Rectal smooth muscle tissue (tissue), 1 donor: Measurements from ENCODE around the gene SLC7A14.

Experiments
- H3K27ac ChIP-seq: one replicate; pipeline ENCODE4 v1.7.0; 2013; ENCODE audit warnings: low read depth, low read length, inconsistent platforms
- H3K27me3 ChIP-seq: one replicate; pipeline ENCODE4 v1.7.0; 2013; ENCODE audit warnings: low read length; ENCODE audit not compliant: control insufficient read depth, insufficient read depth
- H3K36me3 ChIP-seq: one replicate; pipeline ENCODE4 v1.7.0; 2013; ENCODE audit warnings: low read length; ENCODE audit not compliant: control insufficient read depth, insufficient read depth
- H3K4me1 ChIP-seq: one replicate; pipeline ENCODE4 v1.7.0; 2013; ENCODE audit warnings: low read length; ENCODE audit not compliant: control insufficient read depth, insufficient read depth
- H3K4me3 ChIP-seq: one replicate; pipeline ENCODE4 v1.7.0; 2013; ENCODE audit warnings: low read length
- H3K9ac ChIP-seq: one replicate; pipeline ENCODE4 v1.7.0; 2013; ENCODE audit warnings: low read length

SLC7A14 gene

DNA sequence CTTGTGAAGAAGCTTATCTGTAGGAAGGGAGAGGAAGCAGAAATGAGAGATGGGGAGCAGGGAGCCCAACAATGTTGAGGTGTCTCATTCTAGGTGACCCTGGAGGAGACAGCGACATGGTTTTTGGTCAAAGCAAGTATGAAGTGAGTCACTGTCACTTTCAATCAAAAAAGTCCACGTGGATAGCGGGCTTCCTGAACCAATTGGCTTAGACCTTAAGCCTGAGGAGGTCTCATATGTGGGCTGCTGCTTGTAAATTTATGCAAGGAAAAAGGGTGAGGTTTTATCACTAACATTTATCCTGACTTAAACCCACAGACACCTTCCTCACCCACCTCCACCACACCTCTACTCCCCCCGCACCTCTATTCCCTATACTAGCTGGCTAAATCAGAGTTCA lies 144.5 kb downstream of the SLC7A14 start:
- H3K9ac ChIP-seq, result no peak overlapping the region
- H3K27me3 ChIP-seq, result no peaks in the 10 kb centered on the region
- no peaks in the 10 kb centered on the region for H3K4me1 ChIP-seq
- H3K4me3 ChIP-seq, result no peak overlapping the region
- H3K36me3 ChIP-seq, result no peaks in the 10 kb centered on the region
- no peak overlapping the region for H3K27ac ChIP-seq

GRCh38 chr3:170440344-170440743 lies 145.5 kb downstream of the SLC7A14 start:
- Histone ChIP-seq H3K9ac (no peak overlapping the region), H3K36me3 (no peaks in the 10 kb centered on the region), H3K27me3 (no peaks in the 10 kb centered on the region), H3K4me3 (no peak overlapping the region), H3K4me1 (no peaks in the 10 kb centered on the region), H3K27ac (no peak overlapping the region)

DNA sequence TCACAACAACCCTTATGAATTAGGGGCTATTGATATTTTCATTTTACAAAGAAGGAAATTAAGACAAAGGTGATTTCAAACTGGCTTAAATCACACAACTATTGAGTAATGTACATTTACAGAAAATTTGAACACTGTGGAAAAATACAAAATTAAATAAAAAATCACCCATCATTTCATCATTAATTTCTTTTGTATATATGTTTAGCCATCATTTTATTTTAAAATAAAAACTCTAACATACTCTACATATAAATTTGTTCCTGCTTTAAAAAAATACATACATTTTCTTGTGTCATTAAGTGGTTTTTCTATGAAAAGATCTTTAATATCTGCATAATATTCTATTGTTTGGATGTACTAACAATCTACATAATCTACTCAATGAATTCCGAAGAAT lies 147.0 kb downstream of the SLC7A14 start:
- no peaks in the 10 kb centered on the region for H3K4me1 ChIP-seq
- no peak overlapping the region for H3K27ac ChIP-seq

DNA sequence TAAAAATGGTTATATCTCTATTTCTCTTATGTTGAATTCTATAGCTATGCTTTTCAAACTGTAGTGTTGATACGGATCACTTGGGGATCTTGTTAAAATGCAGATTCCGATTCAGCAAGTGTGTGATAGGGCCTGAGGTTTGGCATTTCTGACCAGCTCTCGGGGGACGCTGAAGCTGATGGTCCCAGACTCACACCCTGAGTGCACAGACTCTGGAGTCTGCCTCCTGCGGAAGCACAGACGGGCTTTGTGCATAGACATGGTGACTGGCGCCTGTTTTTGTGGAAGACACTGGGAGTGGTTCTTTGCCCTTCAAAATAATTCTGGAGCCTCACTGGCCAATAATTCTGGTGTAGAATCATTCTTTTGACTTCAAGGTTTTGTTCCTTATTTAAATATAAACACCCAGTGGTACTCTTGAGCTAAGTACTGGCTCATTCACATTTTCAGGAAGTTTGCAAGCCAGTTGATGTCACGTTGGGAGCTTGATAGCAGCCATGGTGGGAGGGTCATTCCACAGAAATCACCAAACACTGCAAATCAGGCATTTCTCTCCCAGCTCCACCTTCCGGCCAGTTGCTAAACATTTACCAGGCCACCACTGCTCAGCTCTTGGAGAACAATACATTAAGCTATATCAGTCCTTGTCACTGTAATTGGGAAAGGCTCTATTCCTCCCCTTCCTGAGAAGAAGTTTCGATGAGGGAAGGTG lies 148.0 kb downstream of the SLC7A14 start:
- Histone ChIP-seq H3K27me3 (no peaks in the 10 kb centered on the region), H3K36me3 (no peaks in the 10 kb centered on the region), H3K27ac (no peak overlapping the region), H3K4me3 (no peak overlapping the region), H3K9ac (no peak overlapping the region), H3K4me1 (no peaks in the 10 kb centered on the region)

More for the DNA sequence above, 147.0 kb downstream of the SLC7A14 start:
- Histone ChIP-seq H3K36me3 (no peaks in the 10 kb centered on the region), H3K4me3 (no peak overlapping the region), H3K9ac (no peak overlapping the region), H3K27me3 (no peaks in the 10 kb centered on the region)

- H3K4me1 ChIP-seq, result no peaks in the 10 kb centered on the region
- H3K9ac ChIP-seq, result no peak overlapping the region
- H3K36me3 ChIP-seq, result no peaks in the 10 kb centered on the region
Observed at GRCh38 chr3:170437176-170437575, 148.7 kb downstream of the SLC7A14 start.

DNA sequence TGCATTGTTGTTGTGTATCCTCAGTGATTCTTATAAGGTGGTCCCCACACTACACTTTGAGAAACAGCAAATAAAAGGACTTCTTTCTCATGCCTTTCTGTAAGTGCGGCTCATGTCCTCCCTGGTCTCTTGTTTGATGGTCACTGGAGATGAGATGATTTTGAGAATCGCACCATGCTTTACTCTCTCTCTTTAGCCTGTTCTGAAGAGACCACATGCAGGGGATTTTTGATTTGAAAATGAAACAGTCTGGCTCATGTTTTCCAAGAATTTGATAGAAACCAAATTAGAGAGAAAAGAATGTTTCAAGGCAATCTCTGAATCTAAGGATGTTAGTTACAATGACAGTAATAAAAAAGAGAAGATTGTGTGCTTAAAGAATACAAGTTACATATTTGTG lies 149.2 kb downstream of the SLC7A14 start:
- Histone ChIP-seq H3K4me1 (no peaks in the 10 kb centered on the region), H3K4me3 (no peak overlapping the region), H3K27me3 (no peaks in the 10 kb centered on the region), H3K27ac (no peak overlapping the region), H3K36me3 (no peaks in the 10 kb centered on the region), H3K9ac (no peak overlapping the region)

More at GRCh38 chr3:170437176-170437575, 148.7 kb downstream of the SLC7A14 start:
- H3K27me3 ChIP-seq, result no peaks in the 10 kb centered on the region
- H3K27ac ChIP-seq, result no peak overlapping the region
- no peak overlapping the region for H3K4me3 ChIP-seq

DNA sequence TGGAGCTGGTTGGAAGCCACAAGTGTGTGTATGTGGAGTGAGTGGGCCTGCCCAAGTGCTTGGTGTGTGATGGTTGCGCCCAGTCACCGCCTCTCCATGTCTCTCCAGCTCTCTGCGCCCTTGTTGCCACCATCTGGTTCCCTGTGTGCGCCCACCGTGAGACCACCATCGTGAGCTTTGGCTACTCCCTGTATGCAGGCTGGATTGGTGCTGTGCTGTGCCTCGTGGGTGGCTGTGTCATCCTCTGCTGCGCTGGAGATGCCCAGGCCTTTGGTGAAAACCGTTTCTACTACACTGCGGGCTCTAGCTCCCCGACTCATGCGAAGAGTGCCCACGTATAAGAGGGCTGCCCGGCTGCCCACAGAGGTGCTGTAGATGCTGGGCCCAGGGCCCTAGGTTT lies 153.5 kb downstream of the SLC7A14 start:
- Histone ChIP-seq H3K4me3 (no peak overlapping the region), H3K27ac (no peak overlapping the region), H3K9ac (no peak overlapping the region), H3K36me3 (no peaks in the 10 kb centered on the region), H3K27me3 (no peaks in the 10 kb centered on the region), H3K4me1 (no peaks in the 10 kb centered on the region)

GRCh38 chr3:170431054-170431453 lies 154.8 kb downstream of the SLC7A14 start:
- Histone ChIP-seq H3K4me1 (no peaks in the 10 kb centered on the region), H3K4me3 (no peak overlapping the region), H3K36me3 (no peaks in the 10 kb centered on the region), H3K27ac (no peak overlapping the region), H3K27me3 (no peaks in the 10 kb centered on the region), H3K9ac (no peak overlapping the region)

- H3K4me3 ChIP-seq, result no peak overlapping the region
- no peak overlapping the region for H3K9ac ChIP-seq
- H3K27me3 ChIP-seq, result no peaks in the 10 kb centered on the region
- no peaks in the 10 kb centered on the region for H3K36me3 ChIP-seq
- no peak overlapping the region for H3K27ac ChIP-seq
- no peaks in the 10 kb centered on the region for H3K4me1 ChIP-seq
Observed at GRCh38 chr3:170429050-170429449, 156.8 kb downstream of the SLC7A14 start.

GRCh38 chr3:170428095-170428494 lies 157.8 kb downstream of the SLC7A14 start:
- H3K36me3 ChIP-seq, result no peaks in the 10 kb centered on the region
- no peak overlapping the region for H3K27ac ChIP-seq
- H3K9ac ChIP-seq, result no peak overlapping the region
- H3K27me3 ChIP-seq, result no peaks in the 10 kb centered on the region
- H3K4me1 ChIP-seq, result no peaks in the 10 kb centered on the region
- no peak overlapping the region for H3K4me3 ChIP-seq

DNA sequence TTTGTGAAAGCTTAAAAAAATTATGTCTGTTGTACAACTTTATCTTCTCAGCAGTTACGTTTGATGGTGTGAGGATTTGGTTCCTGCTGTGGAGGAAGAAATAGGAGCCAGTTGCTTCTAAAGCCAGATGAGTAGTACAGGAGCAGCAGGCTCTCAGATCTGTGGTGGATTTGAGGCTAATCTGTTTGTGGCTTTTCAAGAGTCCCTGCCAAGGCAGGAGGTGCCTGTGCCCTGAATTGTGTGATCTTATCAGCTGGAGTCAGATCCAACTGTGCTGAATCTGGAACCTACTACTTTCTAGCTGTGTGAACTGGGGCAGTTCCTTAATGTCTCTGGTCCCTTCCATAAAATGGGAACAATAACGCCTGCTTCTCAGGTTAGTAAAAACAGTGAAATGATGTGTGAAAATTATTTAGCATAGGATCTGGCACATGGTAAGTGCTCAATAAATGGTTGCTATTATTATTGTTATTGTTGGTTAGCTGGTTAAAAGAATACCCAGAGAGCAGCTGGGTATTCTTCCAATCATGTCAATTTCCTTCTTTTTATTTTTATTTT lies 159.6 kb downstream of the SLC7A14 start:
- Histone ChIP-seq H3K4me1 (no peaks in the 10 kb centered on the region), H3K27ac (no peak overlapping the region), H3K4me3 (no peak overlapping the region), H3K27me3 (no peaks in the 10 kb centered on the region), H3K36me3 (no peaks in the 10 kb centered on the region), H3K9ac (no peak overlapping the region)

GRCh38 chr3:170425491-170426239 lies 160.2 kb downstream of the SLC7A14 start:
- no peak overlapping the region for H3K27ac ChIP-seq
- H3K36me3 ChIP-seq, result no peaks in the 10 kb centered on the region
- no peaks in the 10 kb centered on the region for H3K27me3 ChIP-seq
- no peak overlapping the region for H3K9ac ChIP-seq
- no peak overlapping the region for H3K4me3 ChIP-seq
- no peaks in the 10 kb centered on the region for H3K4me1 ChIP-seq
